GM19397 (cell line): ENCODE results near the gene TRIM67.
A peak's percentile ranks its signal among the peaks of the same experiment; 100 is the strongest.
"Not testable (repeated sequence)": the region's sequence is repeated elsewhere in the genome, so short reads cannot be mapped to it uniquely, and the experiment has no call there.

Experiments used
- ATAC-seq: cut with Tn5 transposase; IDR thresholded peaks from one replicate; pipeline ENCODE4 v1.9.1; 2021; ENCODE audit warnings: mild to moderate bottlenecking, moderate library complexity; ENCODE audit not compliant: unreplicated experiment

The TRIM67 gene

DNA sequence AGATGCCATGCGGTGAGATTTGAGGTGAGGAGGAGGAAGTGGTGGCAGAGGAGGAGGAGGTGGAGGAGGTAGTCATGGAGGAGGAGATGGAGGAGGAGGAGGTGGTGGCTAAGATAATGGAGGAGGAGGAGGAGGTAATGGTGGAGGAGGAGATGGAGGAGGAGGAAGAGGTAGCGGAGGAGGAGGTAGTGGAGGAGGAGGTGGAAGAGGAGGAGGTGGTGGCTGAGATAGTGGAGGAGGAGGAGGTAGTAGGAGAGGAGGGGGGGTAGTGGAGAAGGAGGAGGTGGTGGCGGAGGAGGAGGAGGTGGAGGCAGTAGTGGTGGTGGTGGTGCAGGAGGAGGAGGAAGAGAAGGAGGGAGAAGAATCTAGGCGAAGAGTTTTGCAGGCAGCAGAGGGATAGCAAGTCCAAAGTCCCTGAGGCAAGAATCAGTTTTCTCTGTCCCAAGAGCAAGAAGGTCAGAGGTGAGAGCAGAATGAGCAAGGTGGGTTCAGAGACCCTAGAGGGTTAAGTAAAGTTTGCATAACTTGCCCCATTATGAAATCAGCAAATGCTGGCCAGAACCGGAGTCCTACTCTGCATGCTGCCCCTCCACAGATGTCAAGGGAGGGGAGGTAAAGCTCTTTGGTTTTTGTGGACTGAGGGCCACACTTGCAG lies 40.2 kb downstream of the TRIM67 start:
- ATAC-seq: no peak

DNA sequence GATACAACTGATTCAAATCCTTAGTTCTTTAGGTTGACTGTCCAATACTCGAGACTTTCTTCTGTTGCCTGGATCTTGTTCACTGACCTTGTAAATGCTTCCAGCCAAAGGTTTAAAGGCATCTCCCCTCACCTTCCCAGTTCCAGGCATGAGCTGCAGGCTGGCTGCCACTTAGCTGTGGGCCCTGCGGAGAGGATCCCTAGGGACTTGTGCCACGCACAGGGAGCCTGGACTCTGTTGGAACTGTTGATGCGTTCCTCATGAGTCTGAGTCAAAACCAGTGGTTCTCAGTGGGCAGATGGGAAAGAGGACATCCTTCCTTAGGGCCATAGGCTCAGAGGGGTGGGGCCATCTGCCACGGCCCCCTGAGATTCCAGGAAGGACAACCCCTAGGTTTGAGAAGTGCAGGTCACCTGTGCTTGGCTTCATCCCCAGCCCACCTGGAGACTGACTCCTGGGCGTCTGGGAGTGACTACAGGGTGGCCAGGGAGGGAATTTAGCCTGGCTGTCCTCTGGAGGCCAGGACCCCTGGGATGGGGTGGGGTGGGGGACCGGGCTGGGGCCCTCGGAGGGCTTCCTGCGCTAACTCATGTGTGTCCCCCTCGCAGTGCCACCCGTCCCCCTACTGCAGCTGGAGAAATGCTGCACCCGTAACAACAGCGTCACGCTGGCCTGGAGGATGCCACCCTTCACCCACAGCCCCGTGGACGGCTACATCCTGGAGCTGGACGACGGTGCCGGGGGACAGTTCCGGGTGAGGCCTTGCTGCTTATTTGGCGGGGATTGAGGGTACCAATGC lies 41.6 kb downstream of the TRIM67 start:
- no peak for ATAC-seq

DNA sequence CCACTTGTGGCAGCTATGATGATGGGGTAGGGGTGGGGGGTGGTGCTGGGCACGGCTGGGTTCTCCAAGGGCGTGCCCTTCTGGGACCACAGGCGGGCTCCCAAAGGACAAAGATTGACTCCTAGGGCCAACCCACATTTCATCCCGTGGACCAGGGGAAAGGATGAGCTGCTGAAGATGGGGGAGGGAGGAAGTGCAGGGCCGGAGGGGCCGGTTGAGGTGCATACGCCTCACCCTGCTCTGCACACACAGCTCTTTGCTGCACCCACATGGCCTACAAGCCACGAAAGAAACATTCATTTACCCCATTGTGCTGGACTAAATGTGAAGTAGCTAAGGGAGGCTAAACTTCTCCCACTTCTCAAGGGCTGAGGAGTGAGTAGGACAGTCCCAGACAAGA lies 45.0 kb downstream of the TRIM67 start:
- no peak for ATAC-seq

DNA sequence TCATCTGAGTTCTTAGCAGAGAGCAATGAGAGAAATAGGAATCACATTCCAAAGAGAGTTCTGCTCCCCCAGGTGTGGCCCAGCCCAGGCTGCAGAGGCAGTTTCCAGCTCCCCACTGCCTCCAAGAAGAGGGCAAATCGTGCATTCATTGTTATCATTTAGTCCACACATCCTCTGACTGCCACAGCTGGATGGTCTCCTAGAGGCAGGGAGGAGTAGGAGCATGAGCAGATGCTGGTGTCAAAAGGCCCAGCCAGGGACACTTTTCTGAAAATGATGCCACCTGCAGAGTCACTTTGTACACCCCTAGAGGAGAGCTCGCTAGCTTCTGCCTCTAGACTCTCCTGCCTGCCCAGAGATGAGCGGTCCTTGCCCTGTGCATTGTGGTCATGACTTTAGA lies 45.6 kb downstream of the TRIM67 start:
- ATAC-seq: no peak

DNA sequence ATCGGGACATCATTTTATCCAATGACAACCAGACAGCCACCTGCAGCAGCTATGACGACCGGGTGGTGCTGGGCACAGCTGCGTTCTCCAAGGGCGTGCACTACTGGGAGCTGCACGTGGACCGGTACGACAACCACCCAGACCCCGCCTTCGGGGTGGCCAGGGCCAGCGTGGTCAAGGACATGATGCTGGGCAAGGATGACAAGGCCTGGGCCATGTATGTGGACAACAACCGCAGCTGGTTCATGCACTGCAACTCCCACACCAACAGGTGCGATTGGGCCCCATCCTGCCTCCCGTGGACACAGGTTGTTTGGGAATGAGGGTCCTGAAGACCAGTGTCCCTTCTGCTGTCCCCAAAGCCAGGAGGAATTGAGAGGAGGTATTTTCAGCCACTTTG lies 47.1 kb downstream of the TRIM67 start:
- no peak for ATAC-seq

- no peak for ATAC-seq
Measured at GRCh38 chr1:231209531-231209930, 47.7 kb downstream of the TRIM67 start.

DNA sequence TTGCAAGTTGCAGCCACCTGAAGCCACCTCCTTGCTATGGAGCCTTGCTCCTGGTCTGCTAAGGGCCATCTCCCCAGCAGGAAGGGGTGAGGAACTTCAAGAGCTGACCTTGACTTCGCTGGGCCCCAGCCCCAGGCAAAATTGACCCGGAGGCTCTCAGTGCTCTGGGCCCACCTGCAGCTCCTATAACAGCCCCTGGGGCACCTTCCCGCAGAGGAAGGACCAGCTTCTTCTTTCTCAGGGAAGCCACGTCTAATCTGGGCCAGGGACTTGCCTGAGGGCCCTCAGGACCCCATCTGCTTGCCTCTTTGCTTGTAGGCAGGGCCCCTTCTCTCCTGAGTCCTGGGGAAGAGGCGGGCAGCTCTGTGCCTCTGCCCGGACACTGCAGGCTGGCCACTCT lies 48.3 kb downstream of the TRIM67 start:
- ATAC-seq: no peak

DNA sequence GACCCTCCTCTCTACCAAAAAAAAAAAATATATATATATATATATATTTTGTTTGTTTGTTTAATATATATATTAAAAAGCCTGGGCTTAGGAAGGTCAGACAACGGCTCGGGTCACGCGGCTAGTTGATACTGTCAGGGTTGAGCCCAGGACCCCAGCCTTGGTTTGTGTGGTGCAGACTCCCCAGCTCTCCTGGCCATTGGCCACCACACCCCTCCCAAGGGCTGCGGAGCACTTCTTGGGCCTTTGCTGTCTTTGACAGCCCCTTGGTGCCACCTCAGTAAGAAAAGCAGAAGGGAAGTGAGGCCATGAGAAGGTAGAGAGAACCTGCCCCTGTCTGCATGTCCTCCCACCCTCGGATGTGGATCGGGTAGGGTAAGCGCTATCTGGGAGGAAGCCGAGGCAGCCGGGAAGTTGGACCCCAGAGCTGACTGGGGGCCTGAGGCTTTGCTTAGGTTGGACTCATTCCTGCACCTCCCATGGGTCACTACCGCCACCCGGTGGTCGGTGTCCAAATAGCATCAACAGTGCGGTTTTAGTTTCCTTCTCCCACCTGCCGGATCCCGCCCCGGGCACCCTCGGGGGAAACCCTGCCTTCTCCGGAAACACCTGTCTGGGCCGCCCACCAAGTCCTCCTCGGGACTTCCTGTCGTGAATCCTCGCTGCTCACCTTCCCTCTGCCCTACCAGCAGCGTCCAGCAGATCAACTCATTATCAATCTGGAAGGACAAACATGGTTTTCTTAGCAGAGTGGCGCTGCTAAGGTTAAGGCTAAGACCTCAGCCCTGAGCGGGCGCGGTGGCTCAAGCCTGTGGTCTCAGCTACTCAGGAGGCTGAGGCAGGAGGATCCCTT lies 49.4 kb downstream of the TRIM67 start:
- peak; percentile 86 for ATAC-seq

DNA sequence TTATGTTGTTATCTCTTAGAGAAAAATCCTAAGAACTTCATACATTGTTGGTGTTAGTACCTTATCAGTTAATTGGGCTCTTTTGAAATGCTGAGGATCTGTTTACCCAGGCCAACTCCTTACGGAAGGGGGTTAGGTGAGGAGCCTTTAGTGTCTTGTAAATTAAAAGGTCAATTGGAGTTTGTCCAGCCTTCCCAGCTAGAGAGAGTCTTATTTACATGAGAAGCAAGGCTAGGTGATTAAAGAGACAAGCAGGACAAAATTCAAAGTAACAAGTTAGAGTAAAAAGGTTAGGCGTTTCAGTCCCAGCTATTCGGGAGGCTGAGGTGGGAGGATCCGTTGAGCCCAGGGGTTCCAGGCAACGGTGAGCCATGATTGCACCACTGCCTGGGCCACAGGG lies 50.4 kb downstream of the TRIM67 start:
- not testable (repeated sequence) for ATAC-seq

DNA sequence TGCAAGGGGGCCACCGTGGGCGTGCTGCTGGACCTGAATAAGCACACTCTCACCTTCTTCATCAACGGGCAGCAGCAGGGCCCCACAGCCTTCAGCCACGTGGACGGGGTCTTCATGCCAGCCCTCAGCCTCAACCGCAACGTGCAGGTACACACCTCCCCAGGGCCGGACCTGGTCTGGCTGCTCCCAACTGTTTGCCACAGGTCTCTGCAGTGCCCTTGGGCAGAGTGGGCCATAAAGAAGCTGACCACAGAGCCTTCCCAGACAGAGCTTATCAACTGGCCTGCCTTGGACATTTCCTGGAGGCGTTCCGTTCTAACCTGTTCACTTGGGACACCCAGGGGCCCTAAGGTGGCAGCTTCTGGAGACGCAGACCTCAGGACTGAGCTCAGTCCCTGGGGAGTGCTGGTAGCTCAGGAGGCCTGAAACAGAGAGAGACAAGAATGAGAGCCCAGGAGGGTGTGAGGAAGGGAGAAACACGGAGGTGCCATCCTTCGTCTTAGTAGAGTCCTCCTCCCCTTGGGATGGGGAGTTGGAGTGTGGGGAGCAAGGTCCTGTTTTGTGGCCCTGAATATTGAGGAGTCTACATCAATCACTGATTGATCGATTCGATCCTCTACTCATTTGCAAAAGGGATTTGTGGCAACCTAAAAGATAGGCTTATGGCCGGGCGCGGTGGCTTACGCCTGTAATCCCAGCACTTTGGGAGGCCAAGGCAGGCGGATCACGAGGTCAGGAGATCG lies 52.1 kb downstream of the TRIM67 start:
- no peak for ATAC-seq

- no peak for ATAC-seq
Measured at GRCh38 chr1:231214918-231215680, 53.2 kb downstream of the TRIM67 start.

- no peak for ATAC-seq
Measured at GRCh38 chr1:231215681-231216385, 54.0 kb downstream of the TRIM67 start.

- ATAC-seq: no peak
Measured at GRCh38 chr1:231216498-231216897, 54.6 kb downstream of the TRIM67 start.

GRCh38 chr1:231217056-231217455 lies 55.2 kb downstream of the TRIM67 start:
- ATAC-seq: no peak

DNA sequence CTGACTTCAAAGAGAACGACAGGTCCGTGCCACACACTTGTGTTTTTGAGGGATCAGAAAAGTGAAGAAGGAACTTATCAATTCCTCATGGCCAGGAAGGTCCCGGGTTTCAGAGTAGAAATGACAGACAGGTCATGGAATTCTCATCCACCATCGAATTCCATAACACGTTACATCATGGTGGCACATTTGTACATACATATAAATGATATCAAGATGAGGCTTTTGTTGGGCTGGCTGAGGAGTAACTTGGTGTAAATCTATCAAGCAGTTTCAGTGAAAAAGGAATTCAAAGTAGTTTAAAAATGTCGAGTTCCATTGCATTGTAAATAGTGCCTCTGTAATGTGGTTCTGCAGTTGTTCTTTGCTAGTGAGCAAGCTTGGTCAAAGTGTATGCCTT lies 56.2 kb downstream of the TRIM67 start:
- no peak for ATAC-seq

DNA sequence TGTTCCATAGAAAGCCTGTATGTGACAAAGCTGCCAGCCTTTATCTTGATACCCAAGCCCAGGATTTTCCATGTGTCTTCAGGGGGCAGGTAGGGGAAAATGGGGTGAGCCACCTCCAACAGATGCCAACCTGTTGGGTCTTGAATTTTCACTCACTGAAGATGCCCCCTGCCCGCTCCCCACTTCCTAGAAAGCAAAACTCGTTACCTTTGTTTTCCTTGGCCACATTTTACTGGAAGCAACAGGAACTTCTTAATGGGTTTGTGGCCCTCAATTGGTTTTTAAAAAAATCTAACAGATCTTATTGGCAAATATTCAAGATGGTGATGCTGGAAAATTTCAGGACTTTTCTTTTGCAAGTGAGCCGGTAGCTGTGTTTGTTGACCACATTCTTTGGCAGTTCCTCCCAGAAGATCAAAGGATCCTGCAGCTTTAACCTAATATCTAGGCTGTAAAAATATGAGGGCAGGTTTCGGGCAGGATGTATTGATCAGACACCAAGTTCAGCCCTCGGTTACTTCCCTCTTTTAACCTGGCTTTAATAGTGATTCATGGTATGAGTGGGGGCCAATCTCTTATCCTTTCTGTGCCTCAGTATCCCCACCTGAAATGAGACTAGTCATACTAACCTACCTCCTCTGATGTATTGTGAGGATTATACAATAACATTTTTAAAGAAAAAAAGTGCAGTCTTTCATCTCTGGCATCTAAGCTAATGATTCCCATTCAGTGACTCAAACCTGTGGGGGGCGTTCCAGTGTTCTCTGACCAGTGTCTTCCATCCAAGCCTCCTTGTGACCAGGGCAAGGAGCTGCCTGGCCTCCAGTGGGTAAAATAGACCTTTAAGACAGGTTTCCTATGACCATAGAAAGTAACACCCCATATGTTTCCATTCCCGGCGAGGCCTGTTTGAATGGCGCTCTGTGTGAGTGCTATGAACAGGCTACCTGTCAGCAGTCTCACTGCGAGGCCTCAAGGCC lies 57.9 kb downstream of the TRIM67 start:
- no peak for ATAC-seq

- no peak for ATAC-seq
Measured at GRCh38 chr1:231220801-231221200, 58.9 kb downstream of the TRIM67 start.

DNA sequence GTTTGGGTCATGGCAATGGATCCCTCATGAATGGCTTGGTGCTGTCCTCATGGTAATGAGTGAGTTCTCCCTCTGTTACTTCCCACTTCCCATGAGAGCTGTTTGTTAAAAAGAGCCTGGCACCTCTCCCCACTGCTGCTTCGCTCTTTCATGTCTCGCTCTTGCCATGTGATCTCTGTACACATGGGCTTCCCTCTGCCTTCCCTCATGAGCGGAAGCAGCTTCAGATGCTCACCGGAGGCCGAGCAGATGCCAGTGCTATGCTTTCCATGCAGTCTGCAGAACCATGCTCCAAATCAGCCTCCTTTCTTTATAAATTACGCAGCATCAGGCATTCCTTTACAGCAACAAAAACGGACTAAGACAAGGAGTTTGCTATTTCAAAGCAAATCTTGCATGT lies 64.3 kb downstream of the TRIM67 start:
- no peak for ATAC-seq
